Measurements from ENCODE around the gene DCK. TPM values are rescaled to one million over a fixed set of nuclear protein-coding genes. Genes with fewer than 3 reads are reported as not detected.
A peak's percentile ranks its signal among the peaks of the same experiment; 100 is the strongest.

The DCK gene
- total RNA-seq, 1 donor from 2014 or later = 10.8 TPM

DNA sequence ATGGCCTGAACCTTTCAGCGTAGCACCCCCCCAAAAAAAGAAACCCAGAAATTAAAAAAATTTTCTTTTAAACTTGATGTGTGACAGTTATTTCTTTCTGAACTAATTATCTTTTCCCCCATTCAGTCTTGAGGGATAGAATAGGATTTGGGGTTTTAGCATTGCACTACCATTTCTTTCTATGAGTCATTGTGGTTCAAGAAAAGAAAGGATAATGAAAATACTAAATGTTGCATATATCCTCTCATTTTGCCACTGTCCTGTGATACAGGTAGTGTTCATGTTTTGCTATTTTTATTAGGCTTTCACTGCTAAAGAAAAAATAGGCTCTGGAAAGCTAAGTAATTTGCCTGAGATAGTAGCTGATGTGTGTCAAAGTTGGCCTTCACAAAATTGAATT lies 39.4 kb upstream of the DCK start:
- Mint-ChIP-seq H3K27me3 (ENCODE audit: low read depth, unreplicated experiment) (no peaks in the 10 kb centered on the region), H3K36me3 (ENCODE audit: low read depth, unreplicated experiment) (peaks cover 3% of the 10 kb centered on the region), H3K9me3 (ENCODE audit: unreplicated experiment) (no peaks in the 10 kb centered on the region), H3K27ac (ENCODE audit: unreplicated experiment) (no peak overlapping the region), H3K4me3 (ENCODE audit: unreplicated experiment) (no peak overlapping the region), H3K4me1 (ENCODE audit: low read depth, unreplicated experiment) (peaks cover 8% of the 10 kb centered on the region)
- no peak overlapping the region for H2AFZ ChIP-seq (ENCODE audit: low read depth, low read length)
- peaks cover 11% of the 10 kb centered on the region for H3K4me1 ChIP-seq (ENCODE audit: insufficient read depth, low read length)
- no peak overlapping the region for H3K4me2 ChIP-seq (ENCODE audit: low read length)
- no peaks in the 10 kb centered on the region for H3K27me3 ChIP-seq (ENCODE audit: insufficient read depth, low read length)
- TF ChIP-seq, protein P1, sequence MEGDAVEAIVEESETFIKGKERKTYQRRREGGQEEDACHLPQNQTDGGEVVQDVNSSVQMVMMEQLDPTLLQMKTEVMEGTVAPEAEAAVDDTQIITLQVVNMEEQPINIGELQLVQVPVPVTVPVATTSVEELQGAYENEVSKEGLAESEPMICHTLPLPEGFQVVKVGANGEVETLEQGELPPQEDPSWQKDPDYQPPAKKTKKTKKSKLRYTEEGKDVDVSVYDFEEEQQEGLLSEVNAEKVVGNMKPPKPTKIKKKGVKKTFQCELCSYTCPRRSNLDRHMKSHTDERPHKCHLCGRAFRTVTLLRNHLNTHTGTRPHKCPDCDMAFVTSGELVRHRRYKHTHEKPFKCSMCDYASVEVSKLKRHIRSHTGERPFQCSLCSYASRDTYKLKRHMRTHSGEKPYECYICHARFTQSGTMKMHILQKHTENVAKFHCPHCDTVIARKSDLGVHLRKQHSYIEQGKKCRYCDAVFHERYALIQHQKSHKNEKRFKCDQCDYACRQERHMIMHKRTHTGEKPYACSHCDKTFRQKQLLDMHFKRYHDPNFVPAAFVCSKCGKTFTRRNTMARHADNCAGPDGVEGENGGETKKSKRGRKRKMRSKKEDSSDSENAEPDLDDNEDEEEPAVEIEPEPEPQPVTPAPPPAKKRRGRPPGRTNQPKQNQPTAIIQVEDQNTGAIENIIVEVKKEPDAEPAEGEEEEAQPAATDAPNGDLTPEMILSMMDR (IDR thresholded peaks at IDR 0.05; ENCODE audit: insufficient read depth, low read depth, low read length) = no peak
- no peak for TF ChIP-seq EZH2 (IDR thresholded peaks at IDR 0.05; ENCODE audit: insufficient read depth, low read length)
- H3K79me2 ChIP-seq (ENCODE audit: insufficient read depth, low read length) = peaks cover 72% of the 10 kb centered on the region
- H3K9ac ChIP-seq (ENCODE audit: low read length) = no peak overlapping the region
- peaks cover 15% of the 10 kb centered on the region for H4K20me1 ChIP-seq (ENCODE audit: insufficient read depth, low read length)
- H3K4me3 ChIP-seq (ENCODE audit: insufficient read depth, low read depth, low read length) = no peak overlapping the region
- no peak for FAIRE-seq
- no peaks in the 10 kb centered on the region for H3K9me3 ChIP-seq (ENCODE audit: insufficient read depth, low read depth, low read length)
- DNase-seq (ENCODE audit: low read depth) = peak; percentile 36
- no peaks in the 10 kb centered on the region for H3K36me3 ChIP-seq (ENCODE audit: insufficient read depth, low read length)
- no peak overlapping the region for H3K27ac ChIP-seq (ENCODE audit: low read depth, low read length)

DNA sequence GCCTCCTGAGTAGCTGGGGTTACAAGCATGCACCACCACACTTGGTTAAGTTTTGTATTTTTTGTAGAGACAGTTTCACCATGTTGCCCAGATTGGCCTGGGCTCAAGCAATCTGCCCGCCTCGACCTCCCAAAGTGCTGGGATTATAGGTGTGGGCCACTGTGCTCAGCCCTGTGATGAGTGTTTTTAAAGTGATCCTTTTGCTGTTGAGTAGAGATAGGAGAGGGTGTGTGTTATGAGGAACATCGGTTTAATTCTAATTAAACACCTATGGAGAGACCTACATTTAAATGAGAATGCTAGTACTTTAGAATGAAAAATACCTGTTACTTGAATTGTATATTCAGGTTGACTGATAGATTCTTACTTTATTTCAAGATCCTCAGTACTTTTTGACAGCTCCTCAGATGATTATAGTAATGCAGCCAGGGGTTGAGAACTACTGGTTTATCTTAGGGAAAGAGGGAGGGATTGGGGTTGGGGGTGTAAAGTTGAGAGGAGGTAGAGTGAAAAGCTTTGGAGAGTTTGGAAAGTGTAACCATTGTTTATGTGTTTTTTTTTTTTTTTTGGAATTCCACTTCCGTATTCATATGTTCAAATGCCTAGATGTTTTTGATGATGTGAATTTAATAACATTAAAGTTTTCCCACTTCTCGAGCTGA lies 36.8 kb upstream of the DCK start:
- H3K27ac Mint-ChIP-seq (ENCODE audit: unreplicated experiment) = no peak overlapping the region

More for the DNA sequence above, 36.8 kb upstream of the DCK start:
- Mint-ChIP-seq H3K27me3 (ENCODE audit: low read depth, unreplicated experiment) (no peaks in the 10 kb centered on the region), H3K4me1 (ENCODE audit: low read depth, unreplicated experiment) (peaks cover 8% of the 10 kb centered on the region), H3K9me3 (ENCODE audit: unreplicated experiment) (no peaks in the 10 kb centered on the region), H3K36me3 (ENCODE audit: low read depth, unreplicated experiment) (peaks cover 7% of the 10 kb centered on the region), H3K4me3 (ENCODE audit: unreplicated experiment) (no peak overlapping the region)
- FAIRE-seq (no peak), DNase-seq (ENCODE audit: low read depth) (no peak)
- Histone ChIP-seq H3K9ac (ENCODE audit: low read length) (no peak overlapping the region), H4K20me1 (ENCODE audit: insufficient read depth, low read length) (peaks cover 9% of the 10 kb centered on the region), H2AFZ (ENCODE audit: low read depth, low read length) (no peak overlapping the region), H3K4me2 (ENCODE audit: low read length) (no peak overlapping the region), H3K27ac (ENCODE audit: low read depth, low read length) (no peak overlapping the region), H3K27me3 (ENCODE audit: insufficient read depth, low read length) (no peaks in the 10 kb centered on the region), H3K4me3 (ENCODE audit: insufficient read depth, low read depth, low read length) (no peak overlapping the region), H3K4me1 (ENCODE audit: insufficient read depth, low read length) (peaks cover 15% of the 10 kb centered on the region), H3K36me3 (ENCODE audit: insufficient read depth, low read length) (peaks cover 8% of the 10 kb centered on the region), H3K79me2 (ENCODE audit: insufficient read depth, low read length) (peaks cover 47% of the 10 kb centered on the region), H3K9me3 (ENCODE audit: insufficient read depth, low read depth, low read length) (no peaks in the 10 kb centered on the region)
- no peak for TF ChIP-seq EZH2 (IDR thresholded peaks at IDR 0.05; ENCODE audit: insufficient read depth, low read length)
- TF ChIP-seq, protein P1 (IDR thresholded peaks at IDR 0.05; ENCODE audit: insufficient read depth, low read depth, low read length) = no peak
